ENCODE measurements around the gene OR56B4.

DNA sequence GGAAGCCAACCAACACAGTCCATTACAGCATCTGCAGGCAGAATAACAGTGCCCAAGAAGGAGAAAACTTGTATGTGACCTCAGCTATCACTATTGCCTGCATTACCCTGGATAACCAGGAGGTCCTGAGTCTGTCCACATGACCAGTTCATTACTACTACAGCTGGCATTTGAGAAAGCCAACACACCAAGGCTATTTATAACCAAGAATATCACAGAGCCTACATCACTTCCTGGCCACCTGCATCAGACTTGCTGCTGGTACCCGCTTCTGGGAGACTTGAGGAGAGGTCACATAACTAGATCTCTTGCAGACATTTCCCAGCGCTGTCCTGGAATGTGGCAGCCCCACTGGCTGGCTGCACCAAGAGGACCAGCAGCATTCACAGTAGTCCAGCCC is 11.1 kb upstream of the OR56B4 start:
- no peak for TF ChIP-seq POLR2A (IDR thresholded peaks at IDR 0.05; ENCODE audit: low read depth, low read length)
- no peak for TF ChIP-seq POLR2AphosphoS5 (IDR thresholded peaks at IDR 0.05; ENCODE audit: low read depth, low read length)
- TF ChIP-seq TAF1 (IDR thresholded peaks at IDR 0.05; ENCODE audit: low read depth, low read length): no peak

Data from GM12891 (cell line).